ENCODE results near the gene LDB2.

Gene LDB2

DNA sequence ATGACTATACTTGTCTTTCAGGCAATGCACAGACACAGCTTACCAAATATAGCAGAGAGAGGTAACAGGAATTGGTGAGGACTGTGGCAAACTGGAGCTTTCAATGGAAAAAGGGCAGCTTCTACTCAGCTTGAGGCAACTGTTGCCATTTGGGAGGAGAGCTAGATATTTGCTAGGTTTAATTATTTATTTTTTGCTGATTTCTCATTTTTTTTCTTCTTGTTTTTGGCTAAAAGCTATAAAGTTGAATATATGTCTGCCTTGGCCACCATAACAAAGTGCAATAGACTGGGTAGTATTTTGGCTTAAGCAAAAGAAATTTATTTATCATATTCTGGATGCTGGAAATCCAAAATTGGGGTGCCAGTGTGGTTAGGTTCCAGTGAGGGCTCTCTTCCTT is 93.9 kb downstream of the LDB2 start:
- Histone ChIP-seq H3K9me3 (replicated peaks; ENCODE audit: insufficient read depth, low read length) (no peaks in the 10 kb centered on the region), H2AFZ (ENCODE audit: low read length) (no peak overlapping the region), H3F3A (ENCODE audit: insufficient read depth, low read length) (no peaks in the 10 kb centered on the region), H3K27me3 (replicated peaks; ENCODE audit: insufficient read depth, low read length) (no peaks in the 10 kb centered on the region), H3K79me2 (ENCODE audit: low read length) (no peaks in the 10 kb centered on the region), H3K36me3 (replicated peaks; ENCODE audit: insufficient read depth, low read length) (no peaks in the 10 kb centered on the region), H3K9ac (ENCODE audit: low read length) (no peak overlapping the region), H3K4me3 (ENCODE audit: low read length) (no peak overlapping the region), H3K4me2 (ENCODE audit: low read depth, low read length) (no peak overlapping the region), H3K27ac (ENCODE audit: low read length) (no peak overlapping the region), H4K20me1 (ENCODE audit: insufficient read depth, low read length) (no peaks in the 10 kb centered on the region), H3K9me2 (replicated peaks; ENCODE audit: insufficient read depth, low read length) (no peaks in the 10 kb centered on the region), H3K4me1 (ENCODE audit: low read length) (no peaks in the 10 kb centered on the region)
- TF ChIP-seq EZH2phosphoT487 (IDR thresholded peaks at IDR 0.05; ENCODE audit: low read length) (no peak), EZH2 (optimal IDR thresholded peaks at IDR 0.05; ENCODE audit: low read depth, low read length) (no peak)
- TF ChIP-seq, protein P1, sequence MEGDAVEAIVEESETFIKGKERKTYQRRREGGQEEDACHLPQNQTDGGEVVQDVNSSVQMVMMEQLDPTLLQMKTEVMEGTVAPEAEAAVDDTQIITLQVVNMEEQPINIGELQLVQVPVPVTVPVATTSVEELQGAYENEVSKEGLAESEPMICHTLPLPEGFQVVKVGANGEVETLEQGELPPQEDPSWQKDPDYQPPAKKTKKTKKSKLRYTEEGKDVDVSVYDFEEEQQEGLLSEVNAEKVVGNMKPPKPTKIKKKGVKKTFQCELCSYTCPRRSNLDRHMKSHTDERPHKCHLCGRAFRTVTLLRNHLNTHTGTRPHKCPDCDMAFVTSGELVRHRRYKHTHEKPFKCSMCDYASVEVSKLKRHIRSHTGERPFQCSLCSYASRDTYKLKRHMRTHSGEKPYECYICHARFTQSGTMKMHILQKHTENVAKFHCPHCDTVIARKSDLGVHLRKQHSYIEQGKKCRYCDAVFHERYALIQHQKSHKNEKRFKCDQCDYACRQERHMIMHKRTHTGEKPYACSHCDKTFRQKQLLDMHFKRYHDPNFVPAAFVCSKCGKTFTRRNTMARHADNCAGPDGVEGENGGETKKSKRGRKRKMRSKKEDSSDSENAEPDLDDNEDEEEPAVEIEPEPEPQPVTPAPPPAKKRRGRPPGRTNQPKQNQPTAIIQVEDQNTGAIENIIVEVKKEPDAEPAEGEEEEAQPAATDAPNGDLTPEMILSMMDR (IDR thresholded peaks at IDR 0.05; ENCODE audit: low read length), result no peak
- DNase-seq, result no peak

GRCh38 chr4:16802044-16802443 is 96.4 kb downstream of the LDB2 start:
- Histone ChIP-seq H3K27me3 (replicated peaks; ENCODE audit: insufficient read depth, low read length) (no peaks in the 10 kb centered on the region), H3K9ac (ENCODE audit: low read length) (no peak overlapping the region), H3K9me2 (replicated peaks; ENCODE audit: insufficient read depth, low read length) (no peaks in the 10 kb centered on the region), H3K9me3 (replicated peaks; ENCODE audit: insufficient read depth, low read length) (no peaks in the 10 kb centered on the region), H2AFZ (ENCODE audit: low read length) (no peak overlapping the region), H3K36me3 (replicated peaks; ENCODE audit: insufficient read depth, low read length) (no peaks in the 10 kb centered on the region), H3K79me2 (ENCODE audit: low read length) (no peaks in the 10 kb centered on the region), H3K27ac (ENCODE audit: low read length) (no peak overlapping the region), H3F3A (ENCODE audit: insufficient read depth, low read length) (no peaks in the 10 kb centered on the region), H3K4me1 (ENCODE audit: low read length) (no peaks in the 10 kb centered on the region), H3K4me3 (ENCODE audit: low read length) (no peak overlapping the region), H3K4me2 (ENCODE audit: low read depth, low read length) (no peak overlapping the region), H4K20me1 (ENCODE audit: insufficient read depth, low read length) (no peaks in the 10 kb centered on the region)
- no peak for TF ChIP-seq EZH2phosphoT487 (IDR thresholded peaks at IDR 0.05; ENCODE audit: low read length)
- TF ChIP-seq EZH2 (optimal IDR thresholded peaks at IDR 0.05; ENCODE audit: low read depth, low read length), result no peak
- TF ChIP-seq, protein P1 (IDR thresholded peaks at IDR 0.05; ENCODE audit: low read length), result no peak
- DNase-seq, result no peak

GRCh38 chr4:16801356-16801755 is 97.1 kb downstream of the LDB2 start:
- Histone ChIP-seq H3K4me2 (ENCODE audit: low read depth, low read length) (no peak overlapping the region), H3K79me2 (ENCODE audit: low read length) (no peaks in the 10 kb centered on the region), H3K9me3 (replicated peaks; ENCODE audit: insufficient read depth, low read length) (no peaks in the 10 kb centered on the region), H3K27ac (ENCODE audit: low read length) (no peak overlapping the region), H3K9me2 (replicated peaks; ENCODE audit: insufficient read depth, low read length) (no peaks in the 10 kb centered on the region), H3K27me3 (replicated peaks; ENCODE audit: insufficient read depth, low read length) (no peaks in the 10 kb centered on the region), H3K4me1 (ENCODE audit: low read length) (no peaks in the 10 kb centered on the region), H3F3A (ENCODE audit: insufficient read depth, low read length) (no peaks in the 10 kb centered on the region), H2AFZ (ENCODE audit: low read length) (no peak overlapping the region), H3K4me3 (ENCODE audit: low read length) (no peak overlapping the region), H3K36me3 (replicated peaks; ENCODE audit: insufficient read depth, low read length) (no peaks in the 10 kb centered on the region), H4K20me1 (ENCODE audit: insufficient read depth, low read length) (no peaks in the 10 kb centered on the region), H3K9ac (ENCODE audit: low read length) (no peak overlapping the region)
- no peak for DNase-seq
- TF ChIP-seq EZH2 (optimal IDR thresholded peaks at IDR 0.05; ENCODE audit: low read depth, low read length), result no peak
- TF ChIP-seq, protein P1 (IDR thresholded peaks at IDR 0.05; ENCODE audit: low read length), result no peak
- no peak for TF ChIP-seq EZH2phosphoT487 (IDR thresholded peaks at IDR 0.05; ENCODE audit: low read length)

Measured in MM.1S (cell line).